ENCODE measurements around the gene PLEKHO2. TPM values are rescaled to one million over a fixed set of nuclear protein-coding genes. Genes with fewer than 3 reads are reported as not detected.

PLEKHO2 gene
- polyA plus RNA-seq, 2 of the 4 experiments (the other 2 are of a cell fraction), result 2.8 to 3.9 TPM

DNA sequence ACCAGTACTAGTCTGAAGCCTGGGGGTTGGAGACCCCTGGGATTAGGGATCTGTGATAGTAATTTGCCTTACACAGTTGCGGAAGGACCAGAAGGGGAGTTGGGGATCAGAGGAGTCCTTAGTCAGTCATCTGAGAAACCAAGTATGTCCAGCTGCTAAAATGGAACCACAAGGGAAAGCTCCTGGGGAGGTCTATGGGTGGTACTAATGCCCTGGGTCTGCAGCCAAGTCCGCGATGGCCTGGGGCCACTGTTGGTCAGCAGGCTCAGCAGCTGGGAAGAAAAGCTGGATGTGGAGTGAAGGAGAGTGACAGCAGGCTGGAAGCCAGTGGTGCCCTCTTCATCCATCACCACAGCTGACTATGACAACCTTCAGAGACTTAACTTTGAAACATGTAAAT, 67.8 kb downstream of the PLEKHO2 start:
- Histone ChIP-seq H3K9me3 (0 out of 3 replicates have a peak, but pooled peaks cover 4% of the 10 kb centered on the region), H3K4me3 (no peak overlapping the region), H3K4me2 (no peak overlapping the region), H3K4me1 (peaks cover 6% of the 10 kb centered on the region; the same call in 2 of the 3 replicates), H3K27ac (no peak overlapping the region)
- TF ChIP-seq FOSB (CRISPR knock-in tag; IDR thresholded peaks at IDR 0.05), result no peak
- TF ChIP-seq, protein P1, sequence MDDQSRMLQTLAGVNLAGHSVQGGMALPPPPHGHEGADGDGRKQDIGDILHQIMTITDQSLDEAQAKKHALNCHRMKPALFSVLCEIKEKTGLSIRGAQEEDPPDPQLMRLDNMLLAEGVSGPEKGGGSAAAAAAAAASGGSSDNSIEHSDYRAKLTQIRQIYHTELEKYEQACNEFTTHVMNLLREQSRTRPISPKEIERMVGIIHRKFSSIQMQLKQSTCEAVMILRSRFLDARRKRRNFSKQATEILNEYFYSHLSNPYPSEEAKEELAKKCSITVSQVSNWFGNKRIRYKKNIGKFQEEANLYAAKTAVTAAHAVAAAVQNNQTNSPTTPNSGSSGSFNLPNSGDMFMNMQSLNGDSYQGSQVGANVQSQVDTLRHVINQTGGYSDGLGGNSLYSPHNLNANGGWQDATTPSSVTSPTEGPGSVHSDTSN (IDR thresholded peaks at IDR 0.05), result no peak
- TF ChIP-seq NPAS2 (CRISPR knock-in tag; IDR thresholded peaks at IDR 0.05; ENCODE audit: borderline replicate concordance), result no peak
- TF ChIP-seq, protein P2, sequence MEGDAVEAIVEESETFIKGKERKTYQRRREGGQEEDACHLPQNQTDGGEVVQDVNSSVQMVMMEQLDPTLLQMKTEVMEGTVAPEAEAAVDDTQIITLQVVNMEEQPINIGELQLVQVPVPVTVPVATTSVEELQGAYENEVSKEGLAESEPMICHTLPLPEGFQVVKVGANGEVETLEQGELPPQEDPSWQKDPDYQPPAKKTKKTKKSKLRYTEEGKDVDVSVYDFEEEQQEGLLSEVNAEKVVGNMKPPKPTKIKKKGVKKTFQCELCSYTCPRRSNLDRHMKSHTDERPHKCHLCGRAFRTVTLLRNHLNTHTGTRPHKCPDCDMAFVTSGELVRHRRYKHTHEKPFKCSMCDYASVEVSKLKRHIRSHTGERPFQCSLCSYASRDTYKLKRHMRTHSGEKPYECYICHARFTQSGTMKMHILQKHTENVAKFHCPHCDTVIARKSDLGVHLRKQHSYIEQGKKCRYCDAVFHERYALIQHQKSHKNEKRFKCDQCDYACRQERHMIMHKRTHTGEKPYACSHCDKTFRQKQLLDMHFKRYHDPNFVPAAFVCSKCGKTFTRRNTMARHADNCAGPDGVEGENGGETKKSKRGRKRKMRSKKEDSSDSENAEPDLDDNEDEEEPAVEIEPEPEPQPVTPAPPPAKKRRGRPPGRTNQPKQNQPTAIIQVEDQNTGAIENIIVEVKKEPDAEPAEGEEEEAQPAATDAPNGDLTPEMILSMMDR (IDR thresholded peaks at IDR 0.05), result no peak
- TF ChIP-seq HOXA7 (CRISPR knock-in tag; IDR thresholded peaks at IDR 0.05), result no peak
- TF ChIP-seq, protein P3, sequence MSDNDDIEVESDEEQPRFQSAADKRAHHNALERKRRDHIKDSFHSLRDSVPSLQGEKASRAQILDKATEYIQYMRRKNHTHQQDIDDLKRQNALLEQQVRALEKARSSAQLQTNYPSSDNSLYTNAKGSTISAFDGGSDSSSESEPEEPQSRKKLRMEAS (IDR thresholded peaks at IDR 0.05), result no peak
- TF ChIP-seq FOXS1 (CRISPR knock-in tag; IDR thresholded peaks at IDR 0.05), result no peak
- TF ChIP-seq MAFK (IDR thresholded peaks at IDR 0.05; ENCODE audit: partially characterized antibody), result no peak
- TF ChIP-seq HOXB13 (CRISPR knock-in tag; IDR thresholded peaks at IDR 0.05; ENCODE audit: low read depth), result no peak
- no peak for TF ChIP-seq MAZ (IDR thresholded peaks at IDR 0.05; ENCODE audit: borderline replicate concordance, low read depth, low read length)
- TF ChIP-seq PHF8 (IDR thresholded peaks at IDR 0.05; ENCODE audit: borderline replicate concordance, low read depth), result no peak
- no peak for TF ChIP-seq NFE2L2 (conservative IDR thresholded peaks at IDR 0.05; ENCODE audit: low read length)
- TF ChIP-seq, protein P4, sequence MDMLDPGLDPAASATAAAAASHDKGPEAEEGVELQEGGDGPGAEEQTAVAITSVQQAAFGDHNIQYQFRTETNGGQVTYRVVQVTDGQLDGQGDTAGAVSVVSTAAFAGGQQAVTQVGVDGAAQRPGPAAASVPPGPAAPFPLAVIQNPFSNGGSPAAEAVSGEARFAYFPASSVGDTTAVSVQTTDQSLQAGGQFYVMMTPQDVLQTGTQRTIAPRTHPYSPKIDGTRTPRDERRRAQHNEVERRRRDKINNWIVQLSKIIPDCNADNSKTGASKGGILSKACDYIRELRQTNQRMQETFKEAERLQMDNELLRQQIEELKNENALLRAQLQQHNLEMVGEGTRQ (IDR thresholded peaks at IDR 0.05), result no peak
- TF ChIP-seq, protein P5, sequence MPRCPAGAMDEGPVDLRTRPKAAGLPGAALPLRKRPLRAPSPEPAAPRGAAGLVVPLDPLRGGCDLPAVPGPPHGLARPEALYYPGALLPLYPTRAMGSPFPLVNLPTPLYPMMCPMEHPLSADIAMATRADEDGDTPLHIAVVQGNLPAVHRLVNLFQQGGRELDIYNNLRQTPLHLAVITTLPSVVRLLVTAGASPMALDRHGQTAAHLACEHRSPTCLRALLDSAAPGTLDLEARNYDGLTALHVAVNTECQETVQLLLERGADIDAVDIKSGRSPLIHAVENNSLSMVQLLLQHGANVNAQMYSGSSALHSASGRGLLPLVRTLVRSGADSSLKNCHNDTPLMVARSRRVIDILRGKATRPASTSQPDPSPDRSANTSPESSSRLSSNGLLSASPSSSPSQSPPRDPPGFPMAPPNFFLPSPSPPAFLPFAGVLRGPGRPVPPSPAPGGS (IDR thresholded peaks at IDR 0.05), result no peak
- no peak for TF ChIP-seq RAD21 (conservative IDR thresholded peaks at IDR 0.05 in 1 of 2, IDR thresholded peaks at IDR 0.05 in 1 of 2)
- no peak for TF ChIP-seq POLR2A (IDR thresholded peaks at IDR 0.05; ENCODE audit: low read length)
- TF ChIP-seq HDAC2 (IDR thresholded peaks at IDR 0.05), result no peak
- TF ChIP-seq SMC3 (IDR thresholded peaks at IDR 0.05), result no peak
- no peak for TF ChIP-seq JUN (IDR thresholded peaks at IDR 0.05)
- no peak for TF ChIP-seq HOXB5 (CRISPR knock-in tag; IDR thresholded peaks at IDR 0.05)
- FAIRE-seq (no peak), ATAC-seq (no peak), DNase-seq (ENCODE audit: low read depth in 1 of 2, low spot score in 1 of 2) (no peak)
- POLR2A ChIA-PET, result no interaction called here
- CTCF ChIA-PET, result interaction anchor here (0.9 to 1.7 kb wide), 2 partner anchors 9 to 74 kb away, joined by 6 read pairs; no protein-coding TSS in a partner anchor
- 98% methylated on average over 3 of the region's 3 CpGs for WGBS (ENCODE audit: missing lambda C conversion rate)

DNA sequence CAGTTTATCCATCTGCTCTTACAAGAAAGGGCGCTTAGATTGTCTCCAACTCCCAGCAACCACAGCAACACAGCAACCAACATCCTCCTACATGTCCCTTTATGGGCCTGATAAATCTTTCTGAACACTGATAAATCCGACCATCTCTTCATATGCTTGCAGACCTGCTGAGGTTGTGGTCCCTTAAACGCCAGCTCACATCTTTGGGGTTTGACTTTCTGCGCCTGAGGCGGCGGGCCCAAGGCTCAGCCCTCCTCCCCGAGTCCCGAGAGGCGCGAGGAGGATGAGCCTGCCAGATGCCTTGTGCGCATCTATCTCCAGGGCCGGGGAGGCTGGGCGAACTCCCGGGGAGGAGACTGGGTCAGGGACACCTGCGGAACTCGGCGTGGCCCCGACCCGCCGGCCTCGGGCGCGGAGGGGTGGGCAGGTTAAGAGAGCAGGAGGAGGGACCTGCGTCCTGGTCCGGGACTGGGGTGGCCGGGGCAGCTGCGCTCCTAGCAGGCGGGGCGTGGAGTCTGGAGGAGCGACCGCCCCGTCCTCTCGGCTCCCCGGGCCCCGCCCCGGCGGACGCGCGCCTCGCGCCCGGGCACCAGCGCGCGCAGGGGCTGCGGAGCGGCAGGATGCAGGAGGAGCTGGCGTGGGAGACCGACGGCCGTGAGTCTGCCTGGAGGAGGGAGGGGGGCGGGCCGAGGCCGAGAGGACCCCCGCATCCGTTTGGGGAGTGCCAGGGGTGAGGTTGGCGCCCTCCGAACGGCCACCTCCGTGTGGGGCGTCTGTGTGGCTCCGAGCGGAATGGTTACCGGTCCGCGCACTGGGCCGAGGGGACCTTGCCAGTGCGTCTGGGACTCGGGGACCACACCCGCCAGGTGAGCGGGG, 69.8 kb downstream of the PLEKHO2 start, which contains the start of gene ANKDD1A:
ANKDD1A (plus strand) TSS at position 592 of the 876 bp plus-strand sequence; CDS start at position 621, 29 bp downstream.
- WGBS (ENCODE audit: missing lambda C conversion rate), result 28% methylated on average over 36 of the region's 72 CpGs
- peak; percentile 70 to 94 for DNase-seq (ENCODE audit: low read depth in 1 of 2, low spot score in 1 of 2)
- POLR2A ChIA-PET, result interaction anchor here (2.2 kb wide), 1 partner anchor 70 kb away, joined by 9 read pairs; the partner anchor contains the start of gene PLEKHO2
- TF ChIP-seq JUNB (IDR thresholded peaks at IDR 0.05) (no peak), RFX5 (IDR thresholded peaks at IDR 0.05) (no peak), MAFK (IDR thresholded peaks at IDR 0.05; ENCODE audit: partially characterized antibody) (no peak), FOSB (CRISPR knock-in tag; IDR thresholded peaks at IDR 0.05) (no peak), RAD21 (conservative IDR thresholded peaks at IDR 0.05 in 1 of 2, IDR thresholded peaks at IDR 0.05 in 1 of 2) (peak in 1 of 2 experiments; percentile 16; a peak in 2 of 5 replicates), CBX8 (IDR thresholded peaks at IDR 0.05) (no peak), POLR2A (IDR thresholded peaks at IDR 0.05; ENCODE audit: low read length) (peak; percentile 62), CEBPB (IDR thresholded peaks at IDR 0.05) (no peak), SMC3 (IDR thresholded peaks at IDR 0.05) (no peak; the same call in 2 of the 3 replicates), BHLHE40 (IDR thresholded peaks at IDR 0.05; ENCODE audit: low read depth, low read length) (no peak)
- TF ChIP-seq, protein P3 (IDR thresholded peaks at IDR 0.05), result peak; percentile 50; the same call in 1 of the 2 replicates
- TF ChIP-seq, protein P6, sequence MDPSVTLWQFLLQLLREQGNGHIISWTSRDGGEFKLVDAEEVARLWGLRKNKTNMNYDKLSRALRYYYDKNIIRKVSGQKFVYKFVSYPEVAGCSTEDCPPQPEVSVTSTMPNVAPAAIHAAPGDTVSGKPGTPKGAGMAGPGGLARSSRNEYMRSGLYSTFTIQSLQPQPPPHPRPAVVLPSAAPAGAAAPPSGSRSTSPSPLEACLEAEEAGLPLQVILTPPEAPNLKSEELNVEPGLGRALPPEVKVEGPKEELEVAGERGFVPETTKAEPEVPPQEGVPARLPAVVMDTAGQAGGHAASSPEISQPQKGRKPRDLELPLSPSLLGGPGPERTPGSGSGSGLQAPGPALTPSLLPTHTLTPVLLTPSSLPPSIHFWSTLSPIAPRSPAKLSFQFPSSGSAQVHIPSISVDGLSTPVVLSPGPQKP (IDR thresholded peaks at IDR 0.05; ENCODE audit: low read depth, low read length), result no peak
- TF ChIP-seq, protein P7, sequence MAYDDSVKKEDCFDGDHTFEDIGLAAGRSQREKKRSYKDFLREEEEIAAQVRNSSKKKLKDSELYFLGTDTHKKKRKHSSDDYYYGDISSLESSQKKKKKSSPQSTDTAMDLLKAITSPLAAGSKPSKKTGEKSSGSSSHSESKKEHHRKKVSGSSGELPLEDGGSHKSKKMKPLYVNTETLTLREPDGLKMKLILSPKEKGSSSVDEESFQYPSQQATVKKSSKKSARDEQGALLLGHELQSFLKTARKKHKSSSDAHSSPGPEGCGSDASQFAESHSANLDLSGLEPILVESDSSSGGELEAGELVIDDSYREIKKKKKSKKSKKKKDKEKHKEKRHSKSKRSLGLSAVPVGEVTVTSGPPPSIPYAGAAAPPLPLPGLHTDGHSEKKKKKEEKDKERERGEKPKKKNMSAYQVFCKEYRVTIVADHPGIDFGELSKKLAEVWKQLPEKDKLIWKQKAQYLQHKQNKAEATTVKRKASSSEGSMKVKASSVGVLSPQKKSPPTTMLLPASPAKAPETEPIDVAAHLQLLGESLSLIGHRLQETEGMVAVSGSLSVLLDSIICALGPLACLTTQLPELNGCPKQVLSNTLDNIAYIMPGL (CRISPR knock-in tag; IDR thresholded peaks at IDR 0.05; ENCODE audit: borderline replicate concordance), result no peak

More for the DNA sequence above, 69.8 kb downstream of the PLEKHO2 start, which contains the start of gene ANKDD1A:
- Histone ChIP-seq H3K4me1 (peaks cover 6% of the 10 kb centered on the region; the same call in 2 of the 3 replicates), H3K27ac (peak within 1 kb of the TSS; percentile 56 to 84), H3K9me3 (0 out of 3 replicates have a peak, but pooled peaks cover 2% of the 10 kb centered on the region), H3K4me3 (peak within 1 kb of the TSS; percentile 46), H3K4me2 (peak within 1 kb of the TSS; percentile 76)
- CTCF ChIA-PET, result interaction anchor here (0.6 to 1.7 kb wide), 6 partner anchors 9 to 434 kb away, joined by 3 to 10 read pairs (median 3); no protein-coding TSS in a partner anchor
- ATAC-seq (peak; percentile 94 to 97), FAIRE-seq (no peak)
